GM23338 (cell line): Measurements from ENCODE around the gene ANKS1B.
A peak's percentile ranks its signal among the peaks of the same experiment; 100 is the strongest.

Experiments used
- CREB1 ChIP-seq: fragments of 250-450 bp; sonication (Bioruptor Pico); IDR thresholded peaks from 2 replicates; pipeline ENCODE4 v1.5.0; 2020; ENCODE audit warnings: low read depth, mild to moderate bottlenecking, moderate library complexity
- EZH2 ChIP-seq: fragments of 200-600 bp; sonication (generic); IDR thresholded peaks from one replicate; pipeline ENCODE4 v1.8.0; 2017; ENCODE audit warnings: antibody characterized with exemption, mild to moderate bottlenecking, low read depth; ENCODE audit not compliant: unreplicated experiment
- EZH2phosphoT487 ChIP-seq: fragments of 200-600 bp; sonication (generic); IDR thresholded peaks from one replicate; pipeline ENCODE4 v1.8.1; 2018; ENCODE audit warnings: antibody characterized with exemption; ENCODE audit not compliant: unreplicated experiment
- JUNB ChIP-seq: IDR thresholded peaks from one replicate; pipeline ENCODE4 v1.6.1; 2016; ENCODE audit warnings: antibody characterized with exemption; ENCODE audit not compliant: unreplicated experiment
- POLR2AphosphoS5 ChIP-seq: IDR thresholded peaks from 2 replicates; pipeline ENCODE4 v1.6.1; 2016; ENCODE audit warnings: antibody characterized with exemption, low read depth
- STAT1 ChIP-seq: IDR thresholded peaks from one replicate; pipeline ENCODE4 v1.6.1; 2016; ENCODE audit warnings: antibody characterized with exemption; ENCODE audit not compliant: unreplicated experiment
- TF ChIP-seq, protein P1 (sequence below): IDR thresholded peaks from one replicate; pipeline ENCODE4 v1.6.1; 2018; ENCODE audit warnings: antibody characterized with exemption; ENCODE audit not compliant: unreplicated experiment
- TF ChIP-seq, protein P2 (sequence below), 2 experiments: fragments of 200-600 bp in 1 of 2; sonication (generic) in 1 of 2; conservative IDR thresholded peaks; 2 replicates each; pipeline versions ENCODE4 v1.5.1 to v1.6.1; 2016 to 2017; ENCODE audit warnings: antibody characterized with exemption in 2 of 2, low read depth in 2 of 2, mild to moderate bottlenecking in 2 of 2, moderate library complexity in 1 of 2
- TF ChIP-seq, protein P3 (sequence below): fragments of 250-450 bp; sonication (Bioruptor Pico); IDR thresholded peaks from 2 replicates; pipeline ENCODE4 v1.5.0; 2020; ENCODE audit warnings: mild to moderate bottlenecking, moderate library complexity
- TF ChIP-seq, protein P4 (sequence below): IDR thresholded peaks from 2 replicates; pipeline ENCODE4 v1.6.1; 2016; ENCODE audit warnings: antibody characterized with exemption

DNA sequence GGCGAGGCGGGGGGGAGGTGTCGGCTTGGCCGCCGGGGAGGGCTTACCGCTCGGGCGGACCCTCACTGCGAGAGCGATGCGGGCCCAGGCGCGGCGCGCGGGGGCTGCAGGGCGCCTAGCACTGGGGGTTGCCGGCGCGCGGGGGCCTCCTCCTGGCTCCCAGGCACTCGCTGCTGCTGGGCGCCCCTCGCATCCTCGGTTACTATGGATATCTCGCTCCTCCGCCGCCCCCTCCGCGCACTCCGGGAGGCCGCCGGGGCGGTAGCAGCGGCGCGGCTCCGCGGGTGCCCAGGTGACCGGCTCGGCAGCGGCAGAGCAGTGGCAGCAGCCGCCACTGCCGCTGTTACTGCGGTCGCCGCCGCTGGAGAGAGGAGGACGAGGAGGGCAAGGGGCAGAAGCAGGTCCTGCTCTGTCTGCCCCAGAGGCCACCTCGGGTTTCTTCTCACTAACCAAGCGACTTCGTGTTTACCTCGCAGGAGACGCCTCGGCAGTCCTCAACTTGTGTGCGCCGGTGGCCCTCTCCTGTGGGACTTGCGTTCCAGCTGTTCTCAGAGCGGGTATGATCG, 1089.6 kb downstream of the ANKS1B start:
- TF ChIP-seq, protein P1, sequence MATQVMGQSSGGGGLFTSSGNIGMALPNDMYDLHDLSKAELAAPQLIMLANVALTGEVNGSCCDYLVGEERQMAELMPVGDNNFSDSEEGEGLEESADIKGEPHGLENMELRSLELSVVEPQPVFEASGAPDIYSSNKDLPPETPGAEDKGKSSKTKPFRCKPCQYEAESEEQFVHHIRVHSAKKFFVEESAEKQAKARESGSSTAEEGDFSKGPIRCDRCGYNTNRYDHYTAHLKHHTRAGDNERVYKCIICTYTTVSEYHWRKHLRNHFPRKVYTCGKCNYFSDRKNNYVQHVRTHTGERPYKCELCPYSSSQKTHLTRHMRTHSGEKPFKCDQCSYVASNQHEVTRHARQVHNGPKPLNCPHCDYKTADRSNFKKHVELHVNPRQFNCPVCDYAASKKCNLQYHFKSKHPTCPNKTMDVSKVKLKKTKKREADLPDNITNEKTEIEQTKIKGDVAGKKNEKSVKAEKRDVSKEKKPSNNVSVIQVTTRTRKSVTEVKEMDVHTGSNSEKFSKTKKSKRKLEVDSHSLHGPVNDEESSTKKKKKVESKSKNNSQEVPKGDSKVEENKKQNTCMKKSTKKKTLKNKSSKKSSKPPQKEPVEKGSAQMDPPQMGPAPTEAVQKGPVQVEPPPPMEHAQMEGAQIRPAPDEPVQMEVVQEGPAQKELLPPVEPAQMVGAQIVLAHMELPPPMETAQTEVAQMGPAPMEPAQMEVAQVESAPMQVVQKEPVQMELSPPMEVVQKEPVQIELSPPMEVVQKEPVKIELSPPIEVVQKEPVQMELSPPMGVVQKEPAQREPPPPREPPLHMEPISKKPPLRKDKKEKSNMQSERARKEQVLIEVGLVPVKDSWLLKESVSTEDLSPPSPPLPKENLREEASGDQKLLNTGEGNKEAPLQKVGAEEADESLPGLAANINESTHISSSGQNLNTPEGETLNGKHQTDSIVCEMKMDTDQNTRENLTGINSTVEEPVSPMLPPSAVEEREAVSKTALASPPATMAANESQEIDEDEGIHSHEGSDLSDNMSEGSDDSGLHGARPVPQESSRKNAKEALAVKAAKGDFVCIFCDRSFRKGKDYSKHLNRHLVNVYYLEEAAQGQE: no peak
- TF ChIP-seq, protein P2, sequence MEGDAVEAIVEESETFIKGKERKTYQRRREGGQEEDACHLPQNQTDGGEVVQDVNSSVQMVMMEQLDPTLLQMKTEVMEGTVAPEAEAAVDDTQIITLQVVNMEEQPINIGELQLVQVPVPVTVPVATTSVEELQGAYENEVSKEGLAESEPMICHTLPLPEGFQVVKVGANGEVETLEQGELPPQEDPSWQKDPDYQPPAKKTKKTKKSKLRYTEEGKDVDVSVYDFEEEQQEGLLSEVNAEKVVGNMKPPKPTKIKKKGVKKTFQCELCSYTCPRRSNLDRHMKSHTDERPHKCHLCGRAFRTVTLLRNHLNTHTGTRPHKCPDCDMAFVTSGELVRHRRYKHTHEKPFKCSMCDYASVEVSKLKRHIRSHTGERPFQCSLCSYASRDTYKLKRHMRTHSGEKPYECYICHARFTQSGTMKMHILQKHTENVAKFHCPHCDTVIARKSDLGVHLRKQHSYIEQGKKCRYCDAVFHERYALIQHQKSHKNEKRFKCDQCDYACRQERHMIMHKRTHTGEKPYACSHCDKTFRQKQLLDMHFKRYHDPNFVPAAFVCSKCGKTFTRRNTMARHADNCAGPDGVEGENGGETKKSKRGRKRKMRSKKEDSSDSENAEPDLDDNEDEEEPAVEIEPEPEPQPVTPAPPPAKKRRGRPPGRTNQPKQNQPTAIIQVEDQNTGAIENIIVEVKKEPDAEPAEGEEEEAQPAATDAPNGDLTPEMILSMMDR (conservative IDR thresholded peaks at IDR 0.05; ENCODE audit: low read depth in 2 of 2): peak in 1 of 2 experiments; percentile 22; a peak in 1 of 4 replicates
- TF ChIP-seq EZH2: peak; percentile 62
- TF ChIP-seq EZH2phosphoT487: no peak
- no peak for TF ChIP-seq JUNB
- TF ChIP-seq, protein P3, sequence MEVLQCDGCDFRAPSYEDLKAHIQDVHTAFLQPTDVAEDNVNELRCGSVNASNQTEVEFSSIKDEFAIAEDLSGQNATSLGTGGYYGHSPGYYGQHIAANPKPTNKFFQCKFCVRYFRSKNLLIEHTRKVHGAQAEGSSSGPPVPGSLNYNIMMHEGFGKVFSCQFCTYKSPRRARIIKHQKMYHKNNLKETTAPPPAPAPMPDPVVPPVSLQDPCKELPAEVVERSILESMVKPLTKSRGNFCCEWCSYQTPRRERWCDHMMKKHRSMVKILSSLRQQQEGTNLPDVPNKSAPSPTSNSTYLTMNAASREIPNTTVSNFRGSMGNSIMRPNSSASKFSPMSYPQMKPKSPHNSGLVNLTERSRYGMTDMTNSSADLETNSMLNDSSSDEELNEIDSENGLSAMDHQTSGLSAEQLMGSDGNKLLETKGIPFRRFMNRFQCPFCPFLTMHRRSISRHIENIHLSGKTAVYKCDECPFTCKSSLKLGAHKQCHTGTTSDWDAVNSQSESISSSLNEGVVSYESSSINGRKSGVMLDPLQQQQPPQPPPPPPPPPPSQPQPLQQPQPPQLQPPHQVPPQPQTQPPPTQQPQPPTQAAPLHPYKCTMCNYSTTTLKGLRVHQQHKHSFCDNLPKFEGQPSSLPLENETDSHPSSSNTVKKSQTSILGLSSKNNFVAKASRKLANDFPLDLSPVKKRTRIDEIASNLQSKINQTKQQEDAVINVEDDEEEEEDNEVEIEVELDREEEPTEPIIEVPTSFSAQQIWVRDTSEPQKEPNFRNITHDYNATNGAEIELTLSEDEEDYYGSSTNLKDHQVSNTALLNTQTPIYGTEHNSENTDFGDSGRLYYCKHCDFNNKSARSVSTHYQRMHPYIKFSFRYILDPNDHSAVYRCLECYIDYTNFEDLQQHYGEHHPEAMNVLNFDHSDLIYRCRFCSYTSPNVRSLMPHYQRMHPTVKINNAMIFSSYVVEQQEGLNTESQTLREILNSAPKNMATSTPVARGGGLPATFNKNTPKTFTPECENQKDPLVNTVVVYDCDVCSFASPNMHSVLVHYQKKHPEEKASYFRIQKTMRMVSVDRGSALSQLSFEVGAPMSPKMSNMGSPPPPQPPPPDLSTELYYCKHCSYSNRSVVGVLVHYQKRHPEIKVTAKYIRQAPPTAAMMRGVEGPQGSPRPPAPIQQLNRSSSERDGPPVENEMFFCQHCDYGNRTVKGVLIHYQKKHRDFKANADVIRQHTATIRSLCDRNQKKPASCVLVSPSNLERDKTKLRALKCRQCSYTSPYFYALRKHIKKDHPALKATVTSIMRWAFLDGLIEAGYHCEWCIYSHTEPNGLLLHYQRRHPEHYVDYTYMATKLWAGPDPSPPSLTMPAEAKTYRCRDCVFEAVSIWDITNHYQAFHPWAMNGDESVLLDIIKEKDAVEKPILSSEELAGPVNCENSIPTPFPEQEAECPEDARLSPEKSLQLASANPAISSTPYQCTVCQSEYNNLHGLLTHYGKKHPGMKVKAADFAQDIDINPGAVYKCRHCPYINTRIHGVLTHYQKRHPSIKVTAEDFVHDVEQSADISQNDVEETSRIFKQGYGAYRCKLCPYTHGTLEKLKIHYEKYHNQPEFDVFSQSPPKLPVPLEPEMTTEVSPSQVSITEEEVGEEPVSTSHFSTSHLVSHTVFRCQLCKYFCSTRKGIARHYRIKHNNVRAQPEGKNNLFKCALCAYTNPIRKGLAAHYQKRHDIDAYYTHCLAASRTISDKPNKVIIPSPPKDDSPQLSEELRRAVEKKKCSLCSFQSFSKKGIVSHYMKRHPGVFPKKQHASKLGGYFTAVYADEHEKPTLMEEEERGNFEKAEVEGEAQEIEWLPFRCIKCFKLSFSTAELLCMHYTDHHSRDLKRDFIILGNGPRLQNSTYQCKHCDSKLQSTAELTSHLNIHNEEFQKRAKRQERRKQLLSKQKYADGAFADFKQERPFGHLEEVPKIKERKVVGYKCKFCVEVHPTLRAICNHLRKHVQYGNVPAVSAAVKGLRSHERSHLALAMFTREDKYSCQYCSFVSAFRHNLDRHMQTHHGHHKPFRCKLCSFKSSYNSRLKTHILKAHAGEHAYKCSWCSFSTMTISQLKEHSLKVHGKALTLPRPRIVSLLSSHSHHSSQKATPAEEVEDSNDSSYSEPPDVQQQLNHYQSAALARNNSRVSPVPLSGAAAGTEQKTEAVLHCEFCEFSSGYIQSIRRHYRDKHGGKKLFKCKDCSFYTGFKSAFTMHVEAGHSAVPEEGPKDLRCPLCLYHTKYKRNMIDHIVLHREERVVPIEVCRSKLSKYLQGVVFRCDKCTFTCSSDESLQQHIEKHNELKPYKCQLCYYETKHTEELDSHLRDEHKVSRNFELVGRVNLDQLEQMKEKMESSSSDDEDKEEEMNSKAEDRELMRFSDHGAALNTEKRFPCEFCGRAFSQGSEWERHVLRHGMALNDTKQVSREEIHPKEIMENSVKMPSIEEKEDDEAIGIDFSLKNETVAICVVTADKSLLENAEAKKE (CRISPR knock-in tag): 0 out of 2 replicates have a peak, but pooled peaks have one; percentile 61
- TF ChIP-seq, protein P4, sequence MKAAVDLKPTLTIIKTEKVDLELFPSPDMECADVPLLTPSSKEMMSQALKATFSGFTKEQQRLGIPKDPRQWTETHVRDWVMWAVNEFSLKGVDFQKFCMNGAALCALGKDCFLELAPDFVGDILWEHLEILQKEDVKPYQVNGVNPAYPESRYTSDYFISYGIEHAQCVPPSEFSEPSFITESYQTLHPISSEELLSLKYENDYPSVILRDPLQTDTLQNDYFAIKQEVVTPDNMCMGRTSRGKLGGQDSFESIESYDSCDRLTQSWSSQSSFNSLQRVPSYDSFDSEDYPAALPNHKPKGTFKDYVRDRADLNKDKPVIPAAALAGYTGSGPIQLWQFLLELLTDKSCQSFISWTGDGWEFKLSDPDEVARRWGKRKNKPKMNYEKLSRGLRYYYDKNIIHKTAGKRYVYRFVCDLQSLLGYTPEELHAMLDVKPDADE: no peak
- TF ChIP-seq CREB1: no peak
- TF ChIP-seq POLR2AphosphoS5: no peak
- no peak for TF ChIP-seq STAT1
